Measurements from ENCODE around the gene TAAR5. TPM values are rescaled to one million over a fixed set of nuclear protein-coding genes. Genes with fewer than 3 reads are reported as not detected.
"Not testable (repeated sequence)": the region's sequence is repeated elsewhere in the genome, so short reads cannot be mapped to it uniquely, and the experiment has no call there.

TAAR5 gene
- total RNA-seq, 1 experiment from 2014 or later: not detected

DNA sequence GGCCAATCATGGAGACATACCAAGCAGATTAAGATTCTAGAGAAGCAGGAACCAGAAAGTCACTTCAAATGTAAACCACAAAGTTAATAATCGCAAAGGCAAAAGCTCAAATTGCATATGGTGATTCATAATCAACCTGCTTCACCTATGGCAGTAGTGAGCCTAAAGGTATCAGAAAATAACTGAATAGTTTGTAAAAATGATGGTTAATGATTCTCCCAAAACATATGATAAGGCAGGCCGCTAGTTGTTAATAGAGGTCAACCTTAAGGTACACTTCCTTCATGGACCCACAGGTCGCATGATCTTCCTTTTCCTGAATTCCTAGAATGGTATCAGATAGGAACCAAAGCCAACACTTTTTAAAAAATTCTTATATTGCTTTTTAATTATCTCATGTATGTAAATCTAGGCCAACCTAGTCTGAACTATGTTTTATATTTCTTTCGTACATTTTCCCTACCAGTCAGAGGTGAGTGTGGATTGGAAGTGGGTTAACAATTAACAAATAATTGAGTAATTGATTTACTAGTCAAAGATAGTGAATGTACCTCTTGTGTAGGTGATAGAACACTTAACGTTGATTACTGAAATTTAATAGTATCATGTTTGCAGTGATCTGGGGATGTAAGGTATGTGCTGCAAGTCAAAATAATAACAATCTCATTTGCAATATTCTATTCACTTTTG is 18.1 kb upstream of the TAAR5 start:
- Histone ChIP-seq H3K9me2 (replicated peaks; ENCODE audit: low read length) (no peaks in the 10 kb centered on the region), H3K27ac (ENCODE audit: low read length) (no peak overlapping the region), H3K79me2 (ENCODE audit: low read length) (no peaks in the 10 kb centered on the region), H3K4me1 (ENCODE audit: insufficient read depth, low read length) (peaks cover 37% of the 10 kb centered on the region), H3K27me3 (ENCODE audit: low read length) (no peaks in the 10 kb centered on the region), H3K9me3 (ENCODE audit: low read length) (no peaks in the 10 kb centered on the region), H3K9ac (ENCODE audit: low read length) (no peak overlapping the region), H3K4me2 (ENCODE audit: low read length) (0 out of 2 replicates have a peak overlapping the region, but pooled peaks have one; percentile 8), H3K4me3 (ENCODE audit: low read length) (no peak overlapping the region), H4K20me1 (ENCODE audit: low read length) (no peaks in the 10 kb centered on the region), H3K36me3 (ENCODE audit: low read depth, low read length) (no peaks in the 10 kb centered on the region), H2AFZ (ENCODE audit: low read length) (peak overlapping the region; percentile 15; the same call in 1 of the 2 replicates), H3F3A (ENCODE audit: low read length, unreplicated experiment) (no peaks in the 10 kb centered on the region)
- TF ChIP-seq EZH2 (IDR thresholded peaks at IDR 0.05; ENCODE audit: low read length, unreplicated experiment) (no peak), EZH2phosphoT487 (IDR thresholded peaks at IDR 0.05; ENCODE audit: borderline replicate concordance, low read length) (no peak)
- TF ChIP-seq, protein P1, sequence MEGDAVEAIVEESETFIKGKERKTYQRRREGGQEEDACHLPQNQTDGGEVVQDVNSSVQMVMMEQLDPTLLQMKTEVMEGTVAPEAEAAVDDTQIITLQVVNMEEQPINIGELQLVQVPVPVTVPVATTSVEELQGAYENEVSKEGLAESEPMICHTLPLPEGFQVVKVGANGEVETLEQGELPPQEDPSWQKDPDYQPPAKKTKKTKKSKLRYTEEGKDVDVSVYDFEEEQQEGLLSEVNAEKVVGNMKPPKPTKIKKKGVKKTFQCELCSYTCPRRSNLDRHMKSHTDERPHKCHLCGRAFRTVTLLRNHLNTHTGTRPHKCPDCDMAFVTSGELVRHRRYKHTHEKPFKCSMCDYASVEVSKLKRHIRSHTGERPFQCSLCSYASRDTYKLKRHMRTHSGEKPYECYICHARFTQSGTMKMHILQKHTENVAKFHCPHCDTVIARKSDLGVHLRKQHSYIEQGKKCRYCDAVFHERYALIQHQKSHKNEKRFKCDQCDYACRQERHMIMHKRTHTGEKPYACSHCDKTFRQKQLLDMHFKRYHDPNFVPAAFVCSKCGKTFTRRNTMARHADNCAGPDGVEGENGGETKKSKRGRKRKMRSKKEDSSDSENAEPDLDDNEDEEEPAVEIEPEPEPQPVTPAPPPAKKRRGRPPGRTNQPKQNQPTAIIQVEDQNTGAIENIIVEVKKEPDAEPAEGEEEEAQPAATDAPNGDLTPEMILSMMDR (conservative IDR thresholded peaks at IDR 0.05; ENCODE audit: low read depth, low read length): no peak
- intact Hi-C loops (cut with micrococcal nuclease): no loop called here
- CTCF ChIA-PET: no interaction called here
- BruUV-seq (replicated peaks): no TSS peak
- DNase-seq (peak; percentile 52), ATAC-seq (no peak)
- POLR2A ChIA-PET (ENCODE audit: unreplicated experiment): no interaction called here

DNA sequence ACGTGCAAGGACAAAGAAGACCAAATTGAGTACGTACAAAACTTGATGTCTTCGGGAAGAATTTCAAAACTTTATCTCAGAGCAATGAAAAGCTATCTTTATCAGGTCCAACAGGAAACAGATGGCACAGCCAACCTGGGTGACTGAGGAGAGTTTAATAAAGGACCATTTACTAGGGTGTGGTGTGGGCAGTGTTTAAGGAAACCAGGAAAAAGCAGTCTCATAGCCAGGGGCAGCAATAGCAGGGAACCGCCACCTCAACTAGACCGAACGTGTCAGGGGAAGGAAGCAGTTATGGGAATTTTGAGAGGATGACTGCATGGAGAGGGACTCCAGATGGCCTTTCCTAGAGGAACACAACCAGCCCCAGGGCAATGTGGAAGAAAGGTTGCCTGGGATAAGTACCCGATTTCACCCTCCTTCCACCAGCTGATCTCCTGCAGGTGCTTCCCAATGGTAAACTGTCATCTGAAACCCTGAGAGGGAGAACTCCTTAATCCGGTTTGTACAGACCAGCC is 15.2 kb upstream of the TAAR5 start:
- Histone ChIP-seq H2AFZ (ENCODE audit: low read length) (no peak overlapping the region), H3K4me3 (ENCODE audit: low read length) (no peak overlapping the region), H3K9me3 (ENCODE audit: low read length) (no peaks in the 10 kb centered on the region), H3K4me1 (ENCODE audit: insufficient read depth, low read length) (peaks cover 9% of the 10 kb centered on the region), H3F3A (ENCODE audit: low read length, unreplicated experiment) (no peaks in the 10 kb centered on the region), H3K9me2 (replicated peaks; ENCODE audit: low read length) (no peaks in the 10 kb centered on the region), H3K27me3 (ENCODE audit: low read length) (no peaks in the 10 kb centered on the region), H3K4me2 (ENCODE audit: low read length) (no peak overlapping the region), H4K20me1 (ENCODE audit: low read length) (no peaks in the 10 kb centered on the region), H3K27ac (ENCODE audit: low read length) (no peak overlapping the region), H3K9ac (ENCODE audit: low read length) (no peak overlapping the region), H3K36me3 (ENCODE audit: low read depth, low read length) (no peaks in the 10 kb centered on the region), H3K79me2 (ENCODE audit: low read length) (no peaks in the 10 kb centered on the region)
- no TSS peak for BruUV-seq (replicated peaks)
- ChIA-PET CTCF (no interaction called here), POLR2A (ENCODE audit: unreplicated experiment) (no interaction called here)
- DNase-seq (no peak), ATAC-seq (no peak)
- TF ChIP-seq EZH2 (IDR thresholded peaks at IDR 0.05; ENCODE audit: low read length, unreplicated experiment) (no peak), EZH2phosphoT487 (IDR thresholded peaks at IDR 0.05; ENCODE audit: borderline replicate concordance, low read length) (no peak)
- TF ChIP-seq, protein P1 (conservative IDR thresholded peaks at IDR 0.05; ENCODE audit: low read depth, low read length): no peak
- intact Hi-C loops (cut with micrococcal nuclease): no loop called here

GRCh38 chr6:132600900-132601299 is 11.4 kb upstream of the TAAR5 start:
- H3K9me2 ChIP-seq (replicated peaks; ENCODE audit: low read length); intact Hi-C loops (cut with micrococcal nuclease); H4K20me1 ChIP-seq (ENCODE audit: low read length); H2AFZ ChIP-seq (ENCODE audit: low read length); H3F3A ChIP-seq (ENCODE audit: low read length, unreplicated experiment); H3K79me2 ChIP-seq (ENCODE audit: low read length); H3K27me3 ChIP-seq (ENCODE audit: low read length); H3K4me3 ChIP-seq (ENCODE audit: low read length); H3K4me1 ChIP-seq (ENCODE audit: insufficient read depth, low read length); H3K4me2 ChIP-seq (ENCODE audit: low read length); H3K27ac ChIP-seq (ENCODE audit: low read length); POLR2A ChIA-PET (ENCODE audit: unreplicated experiment); H3K36me3 ChIP-seq (ENCODE audit: low read depth, low read length); ATAC-seq; H3K9me3 ChIP-seq (ENCODE audit: low read length); BruUV-seq (replicated peaks); H3K9ac ChIP-seq (ENCODE audit: low read length); DNase-seq; CTCF ChIA-PET: not testable (repeated sequence)

Data from PC-3 (cell line).